HepG2 (cell line): ENCODE results near the gene MRPS7. TPM values are rescaled to one million over a fixed set of nuclear protein-coding genes. Genes with fewer than 3 reads are reported as not detected.

Experiments
- ARNT2 ChIP-seq: sonication (generic); formaldehyde crosslinking; IDR thresholded peaks from 2 replicates; pipeline ENCODE4 v1.8.0; 2022; ENCODE audit warnings: mild to moderate bottlenecking, low read depth, missing genetic modification reagents, moderate library complexity
- CHD4 ChIP-seq: fragments of 200-600 bp; sonication (generic); IDR thresholded peaks from 2 replicates; pipeline ENCODE4 v1.7.0; 2017; ENCODE audit warnings: mild to moderate bottlenecking, low read length, borderline replicate concordance
- KDM2A ChIP-seq: sonication (generic); formaldehyde crosslinking; IDR thresholded peaks from 2 replicates; pipeline ENCODE4 v1.4.0; 2020; ENCODE audit warnings: low read depth, missing genetic modification reagents, borderline replicate concordance
- ZBTB1 ChIP-seq: sonication (generic); formaldehyde crosslinking; IDR thresholded peaks from 2 replicates; pipeline ENCODE4 v1.4.0; 2020; ENCODE audit warnings: missing genetic modification reagents, borderline replicate concordance
- ZNF24 ChIP-seq: fragments of 450-650 bp; IDR thresholded peaks from 2 replicates; pipeline ENCODE4 v1.6.1; 2017; ENCODE audit warnings: antibody characterized with exemption, mild to moderate bottlenecking
- ZNF792 ChIP-seq: IDR thresholded peaks from 2 replicates; pipeline ENCODE4 v1.6.1; 2016
- polyA plus RNA-seq, 8 experiments: library from polyadenylated mRNA; depleted of rRNA in 3 of 8; stranded (reverse) in 7 of 8; unstranded in 1 of 8; fragments of >200 nt; fragmentation: Illumina TruSeq in 4 of 8; extraction: Trizol in 4 of 8; gene quantifications; 2 replicates each; pipeline versions ENCODE4 v1.2.1 to v1.2.3, GENCODE V29; 2011 to 2016; ENCODE audit warnings: low read depth in 4 of 8, missing spikeins in 1 of 8, mixed read lengths in 1 of 8; ENCODE audit not compliant: insufficient read depth in 1 of 8
- total RNA-seq, 5 experiments: library from RNA; depleted of rRNA; stranded (reverse); fragments of >200 nt; fragmentation: Illumina TruSeq; extraction: Trizol; gene quantifications; 2 replicates each; pipeline ENCODE4 v1.2.3, GENCODE V29; 2016; ENCODE audit warnings: low read depth in 1 of 5
- TF ChIP-seq, protein P1 (sequence below): sonication (generic); formaldehyde crosslinking; conservative IDR thresholded peaks from 2 replicates; pipeline ENCODE4 v1.4.0; 2020; ENCODE audit warnings: mild to moderate bottlenecking, missing genetic modification reagents, moderate library complexity
- TF ChIP-seq, protein P2 (sequence below): IDR thresholded peaks from 2 replicates; pipeline ENCODE4 v1.6.1; 2016; ENCODE audit warnings: low read depth, control low read depth
- TF ChIP-seq, protein P3 (sequence below): sonication (generic); formaldehyde crosslinking; IDR thresholded peaks from 2 replicates; pipeline ENCODE4 v1.4.0; 2020; ENCODE audit warnings: missing genetic modification reagents, low read depth, mild to moderate bottlenecking, borderline replicate concordance
- TF ChIP-seq, protein P4 (sequence below): sonication (generic); formaldehyde crosslinking; IDR thresholded peaks from 2 replicates; pipeline ENCODE4 v1.5.0; 2020; ENCODE audit warnings: mild to moderate bottlenecking, missing genetic modification reagents
- TF ChIP-seq, protein P5 (sequence below): sonication (generic); formaldehyde crosslinking; IDR thresholded peaks from 2 replicates; pipeline ENCODE4 v1.8.1; 2023; ENCODE audit warnings: mild to moderate bottlenecking, inconsistent platforms, moderate library complexity, missing genetic modification reagents, borderline replicate concordance
- TF ChIP-seq, protein P6 (sequence below): sonication (generic); formaldehyde crosslinking; IDR thresholded peaks from 2 replicates; pipeline ENCODE4 v1.5.1; 2020; ENCODE audit warnings: missing genetic modification reagents, mild to moderate bottlenecking, borderline replicate concordance
- TF ChIP-seq, protein P7 (sequence below): IDR thresholded peaks from 2 replicates; pipeline ENCODE4 v1.6.1; 2016; ENCODE audit warnings: missing compliant biosample characterization, missing genetic modification reagents, borderline replicate concordance

Gene MRPS7
- total and polyA plus RNA-seq, 2 of the 13 experiments (the other 11 are each of a cell fraction or from before 2014, with no cell fraction given), result 97.0 to 162 TPM

DNA sequence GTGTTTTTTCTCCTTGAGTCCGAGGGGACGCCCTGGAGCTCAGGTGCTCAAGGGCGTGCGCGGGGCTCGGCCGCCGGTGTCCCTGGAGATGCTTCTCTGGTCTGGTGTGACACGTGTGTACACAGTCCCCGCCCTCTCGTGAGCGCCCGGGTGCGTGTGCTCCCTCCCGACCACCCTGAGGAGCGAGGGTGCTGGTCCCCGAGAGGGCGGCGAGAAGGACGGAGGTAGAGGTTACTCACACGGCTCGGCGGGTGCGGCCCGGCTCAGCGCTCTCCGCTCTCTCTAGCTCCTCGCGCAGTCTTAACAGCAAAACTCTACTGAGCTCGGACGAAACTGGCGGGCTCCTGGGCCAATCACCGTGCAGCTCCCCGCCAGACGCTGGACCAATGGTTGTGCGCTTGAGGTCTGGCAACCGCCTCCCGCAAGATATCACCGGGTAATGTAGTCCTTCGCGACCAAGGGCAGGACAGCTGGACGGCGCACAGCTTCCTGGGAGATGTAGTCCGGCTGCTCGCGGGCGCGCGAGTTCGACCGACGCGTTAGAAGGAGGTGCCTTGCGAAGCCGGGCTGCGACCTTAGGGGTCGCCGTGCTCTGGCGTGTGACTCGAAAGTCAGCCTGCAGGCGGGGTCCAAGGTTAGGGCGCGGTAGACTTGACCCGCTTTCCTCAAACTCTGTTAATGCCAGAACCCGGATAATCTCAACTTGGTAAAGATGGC is 27.6 kb downstream of the MRPS7 start, which contains the start of gene SLC25A19 (continued):
- TF ChIP-seq, protein P1, sequence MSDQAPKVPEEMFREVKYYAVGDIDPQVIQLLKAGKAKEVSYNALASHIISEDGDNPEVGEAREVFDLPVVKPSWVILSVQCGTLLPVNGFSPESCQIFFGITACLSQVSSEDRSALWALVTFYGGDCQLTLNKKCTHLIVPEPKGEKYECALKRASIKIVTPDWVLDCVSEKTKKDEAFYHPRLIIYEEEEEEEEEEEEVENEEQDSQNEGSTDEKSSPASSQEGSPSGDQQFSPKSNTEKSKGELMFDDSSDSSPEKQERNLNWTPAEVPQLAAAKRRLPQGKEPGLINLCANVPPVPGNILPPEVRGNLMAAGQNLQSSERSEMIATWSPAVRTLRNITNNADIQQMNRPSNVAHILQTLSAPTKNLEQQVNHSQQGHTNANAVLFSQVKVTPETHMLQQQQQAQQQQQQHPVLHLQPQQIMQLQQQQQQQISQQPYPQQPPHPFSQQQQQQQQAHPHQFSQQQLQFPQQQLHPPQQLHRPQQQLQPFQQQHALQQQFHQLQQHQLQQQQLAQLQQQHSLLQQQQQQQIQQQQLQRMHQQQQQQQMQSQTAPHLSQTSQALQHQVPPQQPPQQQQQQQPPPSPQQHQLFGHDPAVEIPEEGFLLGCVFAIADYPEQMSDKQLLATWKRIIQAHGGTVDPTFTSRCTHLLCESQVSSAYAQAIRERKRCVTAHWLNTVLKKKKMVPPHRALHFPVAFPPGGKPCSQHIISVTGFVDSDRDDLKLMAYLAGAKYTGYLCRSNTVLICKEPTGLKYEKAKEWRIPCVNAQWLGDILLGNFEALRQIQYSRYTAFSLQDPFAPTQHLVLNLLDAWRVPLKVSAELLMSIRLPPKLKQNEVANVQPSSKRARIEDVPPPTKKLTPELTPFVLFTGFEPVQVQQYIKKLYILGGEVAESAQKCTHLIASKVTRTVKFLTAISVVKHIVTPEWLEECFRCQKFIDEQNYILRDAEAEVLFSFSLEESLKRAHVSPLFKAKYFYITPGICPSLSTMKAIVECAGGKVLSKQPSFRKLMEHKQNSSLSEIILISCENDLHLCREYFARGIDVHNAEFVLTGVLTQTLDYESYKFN, result peak; percentile 52
- TF ChIP-seq ZNF792 (CRISPR knock-in tag) (peak; percentile 81; the same call in 1 of the 2 replicates), KDM2A (CRISPR knock-in tag) (peak; percentile 91), ZBTB1 (no peak), ARNT2 (CRISPR knock-in tag) (peak; percentile 82; the same call in 1 of the 2 replicates), ZNF24 (no peak), CHD4 (no peak)
- TF ChIP-seq, protein P2, sequence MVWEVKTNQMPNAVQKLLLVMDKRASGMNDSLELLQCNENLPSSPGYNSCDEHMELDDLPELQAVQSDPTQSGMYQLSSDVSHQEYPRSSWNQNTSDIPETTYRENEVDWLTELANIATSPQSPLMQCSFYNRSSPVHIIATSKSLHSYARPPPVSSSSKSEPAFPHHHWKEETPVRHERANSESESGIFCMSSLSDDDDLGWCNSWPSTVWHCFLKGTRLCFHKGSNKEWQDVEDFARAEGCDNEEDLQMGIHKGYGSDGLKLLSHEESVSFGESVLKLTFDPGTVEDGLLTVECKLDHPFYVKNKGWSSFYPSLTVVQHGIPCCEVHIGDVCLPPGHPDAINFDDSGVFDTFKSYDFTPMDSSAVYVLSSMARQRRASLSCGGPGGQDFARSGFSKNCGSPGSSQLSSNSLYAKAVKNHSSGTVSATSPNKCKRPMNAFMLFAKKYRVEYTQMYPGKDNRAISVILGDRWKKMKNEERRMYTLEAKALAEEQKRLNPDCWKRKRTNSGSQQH (CRISPR knock-in tag), result peak; percentile 84
- TF ChIP-seq, protein P3, sequence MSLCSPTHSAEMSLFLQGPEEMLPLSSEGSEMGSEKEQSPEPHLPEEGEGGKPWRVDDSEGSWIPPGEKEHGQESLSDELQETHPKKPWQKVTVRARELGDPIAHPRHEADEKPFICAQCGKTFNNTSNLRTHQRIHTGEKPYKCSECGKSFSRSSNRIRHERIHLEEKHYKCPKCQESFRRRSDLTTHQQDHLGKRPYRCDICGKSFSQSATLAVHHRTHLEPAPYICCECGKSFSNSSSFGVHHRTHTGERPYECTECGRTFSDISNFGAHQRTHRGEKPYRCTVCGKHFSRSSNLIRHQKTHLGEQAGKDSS, result peak; percentile 57; the same call in 1 of the 2 replicates
- TF ChIP-seq, protein P4, sequence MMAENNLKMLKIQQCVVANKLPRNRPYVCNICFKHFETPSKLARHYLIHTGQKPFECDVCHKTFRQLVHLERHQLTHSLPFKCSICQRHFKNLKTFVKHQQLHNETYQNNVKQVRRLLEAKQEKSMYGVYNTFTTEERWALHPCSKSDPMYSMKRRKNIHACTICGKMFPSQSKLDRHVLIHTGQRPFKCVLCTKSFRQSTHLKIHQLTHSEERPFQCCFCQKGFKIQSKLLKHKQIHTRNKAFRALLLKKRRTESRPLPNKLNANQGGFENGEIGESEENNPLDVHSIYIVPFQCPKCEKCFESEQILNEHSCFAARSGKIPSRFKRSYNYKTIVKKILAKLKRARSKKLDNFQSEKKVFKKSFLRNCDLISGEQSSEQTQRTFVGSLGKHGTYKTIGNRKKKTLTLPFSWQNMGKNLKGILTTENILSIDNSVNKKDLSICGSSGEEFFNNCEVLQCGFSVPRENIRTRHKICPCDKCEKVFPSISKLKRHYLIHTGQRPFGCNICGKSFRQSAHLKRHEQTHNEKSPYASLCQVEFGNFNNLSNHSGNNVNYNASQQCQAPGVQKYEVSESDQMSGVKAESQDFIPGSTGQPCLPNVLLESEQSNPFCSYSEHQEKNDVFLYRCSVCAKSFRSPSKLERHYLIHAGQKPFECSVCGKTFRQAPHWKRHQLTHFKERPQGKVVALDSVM, result no peak
- TF ChIP-seq, protein P5, sequence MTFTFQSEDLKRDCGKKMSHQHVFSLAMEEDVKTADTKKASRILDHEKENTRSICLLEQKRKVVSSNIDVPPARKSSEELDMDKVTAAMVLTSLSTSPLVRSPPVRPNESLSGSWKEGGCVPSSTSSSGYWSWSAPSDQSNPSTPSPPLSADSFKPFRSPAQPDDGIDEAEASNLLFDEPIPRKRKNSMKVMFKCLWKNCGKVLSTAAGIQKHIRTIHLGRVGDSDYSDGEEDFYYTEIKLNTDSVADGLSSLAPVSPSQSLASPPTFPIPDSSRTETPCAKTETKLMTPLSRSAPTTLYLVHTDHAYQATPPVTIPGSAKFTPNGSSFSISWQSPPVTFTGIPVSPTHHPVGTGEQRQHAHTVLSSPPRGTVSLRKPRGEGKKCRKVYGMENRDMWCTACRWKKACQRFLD (CRISPR knock-in tag), result peak; percentile 91
- TF ChIP-seq, protein P6, sequence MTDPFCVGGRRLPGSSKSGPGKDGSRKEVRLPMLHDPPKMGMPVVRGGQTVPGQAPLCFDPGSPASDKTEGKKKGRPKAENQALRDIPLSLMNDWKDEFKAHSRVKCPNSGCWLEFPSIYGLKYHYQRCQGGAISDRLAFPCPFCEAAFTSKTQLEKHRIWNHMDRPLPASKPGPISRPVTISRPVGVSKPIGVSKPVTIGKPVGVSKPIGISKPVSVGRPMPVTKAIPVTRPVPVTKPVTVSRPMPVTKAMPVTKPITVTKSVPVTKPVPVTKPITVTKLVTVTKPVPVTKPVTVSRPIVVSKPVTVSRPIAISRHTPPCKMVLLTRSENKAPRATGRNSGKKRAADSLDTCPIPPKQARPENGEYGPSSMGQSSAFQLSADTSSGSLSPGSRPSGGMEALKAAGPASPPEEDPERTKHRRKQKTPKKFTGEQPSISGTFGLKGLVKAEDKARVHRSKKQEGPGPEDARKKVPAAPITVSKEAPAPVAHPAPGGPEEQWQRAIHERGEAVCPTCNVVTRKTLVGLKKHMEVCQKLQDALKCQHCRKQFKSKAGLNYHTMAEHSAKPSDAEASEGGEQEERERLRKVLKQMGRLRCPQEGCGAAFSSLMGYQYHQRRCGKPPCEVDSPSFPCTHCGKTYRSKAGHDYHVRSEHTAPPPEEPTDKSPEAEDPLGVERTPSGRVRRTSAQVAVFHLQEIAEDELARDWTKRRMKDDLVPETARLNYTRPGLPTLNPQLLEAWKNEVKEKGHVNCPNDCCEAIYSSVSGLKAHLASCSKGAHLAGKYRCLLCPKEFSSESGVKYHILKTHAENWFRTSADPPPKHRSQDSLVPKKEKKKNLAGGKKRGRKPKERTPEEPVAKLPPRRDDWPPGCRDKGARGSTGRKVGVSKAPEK (CRISPR knock-in tag), result peak; percentile 50; the same call in 1 of the 2 replicates
- TF ChIP-seq, protein P7, sequence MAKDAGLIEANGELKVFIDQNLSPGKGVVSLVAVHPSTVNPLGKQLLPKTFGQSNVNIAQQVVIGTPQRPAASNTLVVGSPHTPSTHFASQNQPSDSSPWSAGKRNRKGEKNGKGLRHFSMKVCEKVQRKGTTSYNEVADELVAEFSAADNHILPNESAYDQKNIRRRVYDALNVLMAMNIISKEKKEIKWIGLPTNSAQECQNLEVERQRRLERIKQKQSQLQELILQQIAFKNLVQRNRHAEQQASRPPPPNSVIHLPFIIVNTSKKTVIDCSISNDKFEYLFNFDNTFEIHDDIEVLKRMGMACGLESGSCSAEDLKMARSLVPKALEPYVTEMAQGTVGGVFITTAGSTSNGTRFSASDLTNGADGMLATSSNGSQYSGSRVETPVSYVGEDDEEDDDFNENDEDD, result peak; percentile 87; the same call in 1 of the 2 replicates
